ENCODE measurements around the gene NXPE2. TPM values are rescaled to one million over a fixed set of nuclear protein-coding genes. Genes with fewer than 3 reads are reported as not detected.

The NXPE2 gene
- total RNA-seq, 1 experiment from 2014 or later: 0.11 TPM

- no peaks in the 10 kb centered on the region for H3K4me1 ChIP-seq (ENCODE audit: insufficient read depth, low read length)
- no peaks in the 10 kb centered on the region for H3K79me1 ChIP-seq (ENCODE audit: insufficient read depth, low read depth, low read length, poor library complexity, severe bottlenecking)
- H2BK12ac ChIP-seq (ENCODE audit: insufficient read length, low read depth, low read length): no peak overlapping the region
- H2BK20ac ChIP-seq (ENCODE audit: low read depth, low read length, poor library complexity, severe bottlenecking): no peak overlapping the region
- no peak overlapping the region for H3K23ac ChIP-seq (ENCODE audit: insufficient read length, low read depth, low read length)
- no peaks in the 10 kb centered on the region for H3K79me2 ChIP-seq (ENCODE audit: insufficient read depth, low read length)
- no peak overlapping the region for H3K18ac ChIP-seq (ENCODE audit: insufficient read length, low read depth, low read length)
- H2BK120ac ChIP-seq (ENCODE audit: low read depth, low read length, poor library complexity, severe bottlenecking): no peak overlapping the region
- no peak overlapping the region for H4K8ac ChIP-seq (replicated peaks; ENCODE audit: insufficient read length, low read depth, low read length)
- no peaks in the 10 kb centered on the region for H3K27me3 ChIP-seq (ENCODE audit: insufficient read depth, low read length)
- H3T11ph ChIP-seq (ENCODE audit: low read length): no peak overlapping the region
- H4K91ac ChIP-seq (ENCODE audit: insufficient read length, low read depth, low read length): no peak overlapping the region
- DNase-seq: no peak
- H2AK5ac ChIP-seq (ENCODE audit: insufficient read length, low read length): no peak overlapping the region
- no peaks in the 10 kb centered on the region for H3K23me2 ChIP-seq (ENCODE audit: insufficient read length, low read depth, low read length, poor library complexity, severe bottlenecking)
- H3K27ac ChIP-seq (ENCODE audit: insufficient read length, low read depth, low read length): no peak overlapping the region
- no peak overlapping the region for H3K14ac ChIP-seq (ENCODE audit: insufficient read depth, low read length)
- no CpG with 5 or more reads among the region's 1 CpG for WGBS (ENCODE audit: extremely low coverage, insufficient read length, low lambda C conversion rate)
- no peak overlapping the region for H2AFZ ChIP-seq (ENCODE audit: low read length)
- H3K9me3 ChIP-seq (ENCODE audit: control insufficient read depth, low read depth, low read length): peaks cover 7% of the 10 kb centered on the region
- H4K5ac ChIP-seq (ENCODE audit: insufficient read length, low read depth, low read length): no peak overlapping the region
- Mint-ChIP-seq H3K36me3 (ENCODE audit: insufficient read depth in 1 of 3, low read depth in 3 of 3) (peaks cover 15 to 35% (median 26%) of the 10 kb centered on the region in 3 experiments; a peak in 6 of 7 replicates), H3K4me3 (no peak overlapping the region), H3K27ac (no peak overlapping the region), H3K4me1 (no peaks in the 10 kb centered on the region), H3K27me3 (ENCODE audit: low read depth) (peaks cover 2% of the 10 kb centered on the region), H3K9me3 (peaks cover 64 to 71% of the 10 kb centered on the region in 2 experiments)
- no peak overlapping the region for H2BK15ac ChIP-seq (ENCODE audit: low read depth, low read length)
- H3K4me2 ChIP-seq (ENCODE audit: insufficient read depth, insufficient read length, low read length): no peak overlapping the region
- no peaks in the 10 kb centered on the region for H4K20me1 ChIP-seq (ENCODE audit: control insufficient read depth, insufficient read depth, insufficient read length)
- H2BK5ac ChIP-seq (ENCODE audit: insufficient read length, low read length): no peak overlapping the region
- no peak overlapping the region for H3K9ac ChIP-seq (ENCODE audit: extremely low read depth, insufficient read length, low read length)
- no peak overlapping the region for H3K56ac ChIP-seq (ENCODE audit: insufficient read length, low read depth, low read length)
- no peak for TF ChIP-seq CTCF (conservative IDR thresholded peaks at IDR 0.05)
- no peak overlapping the region for H3K4ac ChIP-seq (ENCODE audit: low read depth, low read length)
Observed at GRCh38 chr11:114683007-114683406, 4.7 kb downstream of the NXPE2 start.

Data from H9 (cell line).